Smooth muscle cell (in vitro differentiated cells): ENCODE results near the gene TBRG1. TPM values are rescaled to one million over a fixed set of nuclear protein-coding genes. Genes with fewer than 3 reads are reported as not detected.

ENCODE experiments used
- DNase-seq: peaks from one replicate; lab custom pipeline; 2025; ENCODE audit not compliant: unreplicated experiment; lab: John Stamatoyannopoulos, UW
- H2AFZ ChIP-seq: fragments of 200-600 bp; sonication (generic); 2 replicates; pipeline ENCODE4 v1.6.0; 2016; ENCODE audit warnings: antibody characterized with exemption, low read depth, mild to moderate bottlenecking
- H3F3A ChIP-seq: fragments of 200-600 bp; sonication (generic); 2 replicates; pipeline ENCODE4 v1.6.0; 2017; ENCODE audit warnings: antibody characterized with exemption, low read depth
- H3K27ac ChIP-seq: fragments of 200-600 bp; sonication (generic); 2 replicates; pipeline ENCODE4 v1.5.1; 2016; ENCODE audit warnings: low read depth, mild to moderate bottlenecking
- H3K27me3 ChIP-seq: fragments of 200-600 bp; sonication (generic); 2 replicates; pipeline ENCODE4 v1.6.1; 2016; ENCODE audit warnings: low read depth, mild to moderate bottlenecking
- H3K36me3 ChIP-seq: fragments of 200-600 bp; sonication (generic); 2 replicates; pipeline ENCODE4 v1.5.1; 2016; ENCODE audit warnings: low read depth
- H3K4me1 ChIP-seq: fragments of 200-600 bp; sonication (generic); 2 replicates; pipeline ENCODE4 v1.5.1; 2016; ENCODE audit warnings: low read depth
- H3K4me2 ChIP-seq: fragments of 200-600 bp; sonication (generic); 2 replicates; pipeline ENCODE4 v1.6.0; 2016; ENCODE audit warnings: mild to moderate bottlenecking
- H3K4me3 ChIP-seq: fragments of 200-600 bp; sonication (generic); 2 replicates; pipeline ENCODE4 v1.5.1; 2016; ENCODE audit warnings: mild to moderate bottlenecking
- H3K79me2 ChIP-seq: fragments of 200-600 bp; sonication (generic); 2 replicates; pipeline ENCODE4 v1.6.0; 2016; ENCODE audit warnings: low read depth, mild to moderate bottlenecking
- H3K9ac ChIP-seq: fragments of 200-600 bp; sonication (generic); 2 replicates; pipeline ENCODE4 v1.6.0; 2016; ENCODE audit warnings: low read depth
- H3K9me3 ChIP-seq: fragments of 200-600 bp; sonication (generic); replicated peaks from 2 replicates; pipeline ENCODE4 v1.5.1; 2016; ENCODE audit warnings: low read depth
- H4K20me1 ChIP-seq: fragments of 200-600 bp; sonication (generic); 2 replicates; pipeline ENCODE4 v1.6.0; 2016; ENCODE audit warnings: low read depth
- WGBS: methylation state at CpG from one replicate; pipeline ENCODE4 v1.1.7; 2016; ENCODE audit warnings: low lambda C conversion rate; 5-methylcytosine and 5-hydroxymethylcytosine counted together
- polyA plus RNA-seq: library from polyadenylated mRNA; unstranded; fragments of >200 nt; fragmentation: Nextera tagmentation; extraction: Ambion mirVana; gene quantifications from 2 replicates; pipeline ENCODE4 v1.2.1, GENCODE V29; 2016
- total RNA-seq: library from RNA; depleted of rRNA; stranded (reverse); fragments of >200 nt; gene quantifications from 2 replicates; pipeline ENCODE4 v1.2.3, GENCODE V29; 2014
- TF ChIP-seq, protein P1 (sequence below): fragments of 200-600 bp; sonication (generic); IDR thresholded peaks from 2 replicates; pipeline ENCODE4 v1.5.1; 2017; ENCODE audit warnings: borderline replicate concordance, mild to moderate bottlenecking, antibody characterized with exemption; ENCODE audit not compliant: insufficient read depth, poor library complexity, severe bottlenecking

TBRG1 gene, protein sequence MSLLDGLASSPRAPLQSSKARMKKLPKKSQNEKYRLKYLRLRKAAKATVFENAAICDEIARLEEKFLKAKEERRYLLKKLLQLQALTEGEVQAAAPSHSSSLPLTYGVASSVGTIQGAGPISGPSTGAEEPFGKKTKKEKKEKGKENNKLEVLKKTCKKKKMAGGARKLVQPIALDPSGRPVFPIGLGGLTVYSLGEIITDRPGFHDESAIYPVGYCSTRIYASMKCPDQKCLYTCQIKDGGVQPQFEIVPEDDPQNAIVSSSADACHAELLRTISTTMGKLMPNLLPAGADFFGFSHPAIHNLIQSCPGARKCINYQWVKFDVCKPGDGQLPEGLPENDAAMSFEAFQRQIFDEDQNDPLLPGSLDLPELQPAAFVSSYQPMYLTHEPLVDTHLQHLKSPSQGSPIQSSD
- total RNA-seq (23.4 and 30.6 TPM in 2 replicates), polyA plus RNA-seq (28.5 and 28.9 TPM in 2 replicates)

DNA sequence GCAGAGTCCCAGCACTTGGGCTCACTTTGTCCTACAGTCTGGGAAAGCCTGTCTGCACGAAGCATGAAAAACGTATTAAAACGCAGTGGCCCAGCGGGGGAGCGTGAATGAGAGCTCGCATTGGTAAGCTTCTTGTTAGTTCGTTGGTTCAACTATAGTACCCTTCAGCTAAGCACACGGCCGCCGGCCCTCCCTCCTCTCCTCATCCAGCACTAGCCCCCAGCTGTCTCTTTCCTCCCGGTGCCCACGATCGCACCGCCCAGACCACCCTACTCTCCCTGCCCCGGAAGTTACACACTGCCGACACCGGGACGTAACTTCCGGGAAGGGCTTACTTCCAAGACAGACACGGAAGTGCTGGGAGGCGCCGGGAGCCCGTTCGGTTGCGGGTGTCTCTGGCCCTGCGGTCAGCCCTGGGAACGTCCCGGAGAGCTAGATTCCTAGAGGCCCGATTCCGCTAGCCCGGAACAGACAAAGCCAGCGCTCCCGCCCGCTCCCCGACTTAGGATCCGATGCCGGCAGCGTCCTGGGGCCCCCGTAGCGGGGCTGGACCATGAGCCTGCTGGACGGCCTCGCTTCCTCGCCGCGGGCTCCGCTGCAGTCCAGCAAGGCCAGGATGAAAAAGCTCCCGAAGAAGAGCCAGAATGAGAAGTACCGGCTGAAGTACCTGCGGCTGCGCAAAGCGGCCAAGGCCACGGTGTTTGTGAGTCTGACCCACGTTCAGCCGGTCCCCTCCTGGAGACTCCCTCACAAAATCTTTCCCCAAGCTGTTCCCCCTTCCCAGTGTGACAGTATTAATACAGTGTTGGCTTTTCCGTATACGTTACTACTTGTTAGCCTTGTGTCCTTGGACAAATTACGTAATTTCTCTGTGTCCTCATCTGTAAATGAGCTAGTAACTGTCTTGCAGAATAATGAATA, at the start of gene TBRG1:
TSS of gene TBRG1 (plus strand) at position 334 of the 921 bp plus-strand sequence. CDS start at position 554, 220 bp downstream.
- peaks cover 22% of the 10 kb centered on the region for H3K79me2 ChIP-seq
- 2% methylated on average over 56 of the region's 57 CpGs for WGBS
- H3K27me3 ChIP-seq = peaks cover 12% of the 10 kb centered on the region
- no peaks in the 10 kb centered on the region for H3F3A ChIP-seq
- peak within 1 kb of the TSS; percentile 96 for H3K9ac ChIP-seq
- H3K36me3 ChIP-seq = peaks cover 5% of the 10 kb centered on the region
- H3K27ac ChIP-seq = peak within 1 kb of the TSS; percentile 89
- TF ChIP-seq, protein P1, sequence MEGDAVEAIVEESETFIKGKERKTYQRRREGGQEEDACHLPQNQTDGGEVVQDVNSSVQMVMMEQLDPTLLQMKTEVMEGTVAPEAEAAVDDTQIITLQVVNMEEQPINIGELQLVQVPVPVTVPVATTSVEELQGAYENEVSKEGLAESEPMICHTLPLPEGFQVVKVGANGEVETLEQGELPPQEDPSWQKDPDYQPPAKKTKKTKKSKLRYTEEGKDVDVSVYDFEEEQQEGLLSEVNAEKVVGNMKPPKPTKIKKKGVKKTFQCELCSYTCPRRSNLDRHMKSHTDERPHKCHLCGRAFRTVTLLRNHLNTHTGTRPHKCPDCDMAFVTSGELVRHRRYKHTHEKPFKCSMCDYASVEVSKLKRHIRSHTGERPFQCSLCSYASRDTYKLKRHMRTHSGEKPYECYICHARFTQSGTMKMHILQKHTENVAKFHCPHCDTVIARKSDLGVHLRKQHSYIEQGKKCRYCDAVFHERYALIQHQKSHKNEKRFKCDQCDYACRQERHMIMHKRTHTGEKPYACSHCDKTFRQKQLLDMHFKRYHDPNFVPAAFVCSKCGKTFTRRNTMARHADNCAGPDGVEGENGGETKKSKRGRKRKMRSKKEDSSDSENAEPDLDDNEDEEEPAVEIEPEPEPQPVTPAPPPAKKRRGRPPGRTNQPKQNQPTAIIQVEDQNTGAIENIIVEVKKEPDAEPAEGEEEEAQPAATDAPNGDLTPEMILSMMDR = no peak
- peaks cover 11% of the 10 kb centered on the region for H3K4me1 ChIP-seq
- H4K20me1 ChIP-seq = peaks cover 20% of the 10 kb centered on the region
- peak within 1 kb of the TSS; percentile 81 for H2AFZ ChIP-seq
- peak; percentile 64 for DNase-seq
- H3K4me3 ChIP-seq = peak within 1 kb of the TSS; percentile 68
- peak within 1 kb of the TSS; percentile 93 for H3K4me2 ChIP-seq
- H3K9me3 ChIP-seq = no peaks in the 10 kb centered on the region

DNA sequence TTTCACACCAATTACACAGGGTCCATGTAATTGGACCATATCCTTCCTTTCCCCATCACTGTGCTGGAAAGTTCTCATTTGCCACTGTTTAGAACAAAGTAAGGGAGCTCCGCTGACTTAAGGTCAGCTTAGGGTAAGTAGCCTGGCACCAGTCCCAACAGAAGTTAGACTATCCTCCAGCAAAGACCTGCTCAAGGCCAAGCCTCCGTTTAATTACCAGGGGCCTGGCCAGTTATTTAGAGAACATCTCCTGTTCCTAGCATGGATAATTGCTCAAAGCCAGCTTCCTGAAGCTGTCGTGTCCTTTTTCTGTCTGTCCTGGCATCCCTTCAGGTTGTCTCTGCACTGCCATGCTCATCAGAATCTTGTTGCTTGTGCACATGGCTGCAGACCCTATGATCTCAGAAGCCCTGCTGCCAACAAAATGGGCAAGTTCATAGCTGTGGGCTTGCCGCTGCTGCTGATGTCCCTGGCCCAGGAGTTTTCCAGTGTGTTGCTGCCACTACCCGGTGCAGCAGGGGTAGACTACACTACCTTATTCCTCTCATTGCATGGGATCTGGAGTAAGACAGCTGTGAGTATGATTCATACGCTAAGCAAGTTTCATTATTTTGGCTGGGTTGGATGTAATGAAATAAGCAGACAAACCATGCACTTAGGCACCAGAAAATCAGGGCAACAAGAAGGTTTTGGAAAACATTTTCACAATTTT, 44.8 kb upstream of the TBRG1 start:
- no peaks in the 10 kb centered on the region for H3K79me2 ChIP-seq
- no peak overlapping the region for H3K4me2 ChIP-seq
- TF ChIP-seq, protein P1 = no peak
- H3K4me1 ChIP-seq = no peaks in the 10 kb centered on the region
- DNase-seq = no peak
- no peaks in the 10 kb centered on the region for H4K20me1 ChIP-seq
- H3F3A ChIP-seq = no peaks in the 10 kb centered on the region
- H3K27ac ChIP-seq = no peak overlapping the region
- no peaks in the 10 kb centered on the region for H3K9me3 ChIP-seq
- WGBS = 81% methylated on average over 6 of the region's 6 CpGs
- H3K9ac ChIP-seq = no peak overlapping the region
- H3K36me3 ChIP-seq = no peaks in the 10 kb centered on the region
- no peak overlapping the region for H2AFZ ChIP-seq
- no peak overlapping the region for H3K4me3 ChIP-seq
- peaks cover 5% of the 10 kb centered on the region for H3K27me3 ChIP-seq

DNA sequence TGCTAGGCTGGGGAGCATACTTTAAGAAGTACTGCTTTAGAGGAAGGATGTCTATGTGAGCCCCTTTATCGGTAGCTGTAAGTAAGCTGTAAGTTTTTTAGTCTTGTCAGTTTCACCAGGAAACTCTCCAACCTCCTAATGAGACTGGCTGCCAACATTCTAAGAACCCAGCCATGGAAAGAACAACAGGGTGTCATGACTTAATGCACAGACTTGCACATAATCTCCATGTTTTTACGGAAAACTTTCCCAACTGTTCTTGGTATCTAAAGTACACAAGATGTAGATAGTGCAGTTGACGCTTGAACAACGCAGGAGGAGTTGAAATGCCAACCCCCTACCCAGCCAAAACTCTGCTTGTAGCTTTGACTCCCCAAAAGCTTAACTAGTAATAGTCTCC, 43.9 kb upstream of the TBRG1 start:
- H3K4me1 ChIP-seq = no peaks in the 10 kb centered on the region
- TF ChIP-seq, protein P1 = no peak
- no peak overlapping the region for H3K4me3 ChIP-seq
- H3K36me3 ChIP-seq = no peaks in the 10 kb centered on the region
- no peaks in the 10 kb centered on the region for H3K79me2 ChIP-seq
- H3K9ac ChIP-seq = no peak overlapping the region
- WGBS = 74% methylated on average over 4 of the region's 4 CpGs
- no peak overlapping the region for H3K27ac ChIP-seq
- peaks cover 5% of the 10 kb centered on the region for H3K27me3 ChIP-seq
- no peaks in the 10 kb centered on the region for H4K20me1 ChIP-seq
- H3K4me2 ChIP-seq = no peak overlapping the region
- H3K9me3 ChIP-seq = no peaks in the 10 kb centered on the region
- H3F3A ChIP-seq = no peaks in the 10 kb centered on the region
- H2AFZ ChIP-seq = no peak overlapping the region
- no peak for DNase-seq
